MM.1S (cell line): Measurements from ENCODE around the gene VWA5B2.

Experiments
- EZH2 ChIP-seq: fragments of 300-600 bp; sonication (generic); optimal IDR thresholded peaks from 2 replicates; pipeline ENCODE3; 2017; ENCODE audit warnings: low read depth, mild to moderate bottlenecking, antibody characterized with exemption, low read length, mixed read lengths
- TF ChIP-seq, protein P1 (sequence below): fragments of 300-600 bp; sonication (generic); IDR thresholded peaks from 2 replicates; pipeline ENCODE4 v1.5.1; 2016; ENCODE audit warnings: antibody characterized with exemption, low read length, mixed read lengths

DNA sequence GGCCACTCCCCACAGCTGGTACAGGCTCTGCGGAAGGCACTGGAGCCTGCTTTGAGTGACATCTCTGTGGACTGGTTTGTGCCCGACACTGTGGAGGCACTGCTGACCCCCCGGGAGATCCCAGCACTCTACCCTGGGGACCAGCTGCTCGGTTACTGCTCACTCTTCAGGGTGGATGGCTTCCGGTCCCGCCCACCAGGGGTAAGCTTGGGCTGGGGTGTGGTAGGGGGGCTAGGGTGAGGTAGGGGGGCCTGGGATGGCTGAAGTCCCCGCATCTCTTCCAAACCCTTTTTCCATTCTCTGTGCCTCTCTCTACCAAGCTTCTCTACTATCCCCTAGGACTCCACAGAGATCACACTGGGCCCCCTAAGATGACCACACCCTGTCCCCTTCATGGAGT lies 7.8 kb downstream of the VWA5B2 start:
- TF ChIP-seq, protein P1, sequence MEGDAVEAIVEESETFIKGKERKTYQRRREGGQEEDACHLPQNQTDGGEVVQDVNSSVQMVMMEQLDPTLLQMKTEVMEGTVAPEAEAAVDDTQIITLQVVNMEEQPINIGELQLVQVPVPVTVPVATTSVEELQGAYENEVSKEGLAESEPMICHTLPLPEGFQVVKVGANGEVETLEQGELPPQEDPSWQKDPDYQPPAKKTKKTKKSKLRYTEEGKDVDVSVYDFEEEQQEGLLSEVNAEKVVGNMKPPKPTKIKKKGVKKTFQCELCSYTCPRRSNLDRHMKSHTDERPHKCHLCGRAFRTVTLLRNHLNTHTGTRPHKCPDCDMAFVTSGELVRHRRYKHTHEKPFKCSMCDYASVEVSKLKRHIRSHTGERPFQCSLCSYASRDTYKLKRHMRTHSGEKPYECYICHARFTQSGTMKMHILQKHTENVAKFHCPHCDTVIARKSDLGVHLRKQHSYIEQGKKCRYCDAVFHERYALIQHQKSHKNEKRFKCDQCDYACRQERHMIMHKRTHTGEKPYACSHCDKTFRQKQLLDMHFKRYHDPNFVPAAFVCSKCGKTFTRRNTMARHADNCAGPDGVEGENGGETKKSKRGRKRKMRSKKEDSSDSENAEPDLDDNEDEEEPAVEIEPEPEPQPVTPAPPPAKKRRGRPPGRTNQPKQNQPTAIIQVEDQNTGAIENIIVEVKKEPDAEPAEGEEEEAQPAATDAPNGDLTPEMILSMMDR = no peak
- no peak for TF ChIP-seq EZH2
